A549 (cell line): ENCODE measurements around the gene MEAF6. TPM values are rescaled to one million over a fixed set of nuclear protein-coding genes. Genes with fewer than 3 reads are reported as not detected.

Experiments used
- ATAC-seq, 2 experiments: fragments of 200-7000 bp in 1 of 2; fragments of >200 bp in 1 of 2; cut with Nextera tagmentation in 1 of 2; cut with Tn5 transposase in 1 of 2; 3 replicates each; pipeline versions ENCODE4 v1.8.0 to v1.9.1; 2018 to 2020; ENCODE audit warnings: mild to moderate bottlenecking in 1 of 2, moderate library complexity in 1 of 2
- CTCF ChIA-PET: fragments of 300-600 bp; sonication (Branson Sonifier 250); formaldehyde crosslinking; extraction: SDS; loops from one replicate; lab custom pipeline; 2021; ENCODE audit warnings: antibody characterized with exemption, inconsistent platforms; lab: Yijun Ruan, JAX
- POLR2A ChIA-PET: fragments of 350-600 bp; formaldehyde crosslinking; extraction: SDS; loops from one replicate; lab custom pipeline; 2021; ENCODE audit warnings: antibody characterized with exemption, inconsistent platforms; lab: Yijun Ruan, JAX
- DNase-seq, 2 experiments: peaks; one replicate each; pipeline versions ENCODE4 v3.0.0 to v3.0.0-alpha.2; 2011 to 2016; ENCODE audit warnings: low read depth in 1 of 2, low spot score in 1 of 2
- FAIRE-seq: peaks from 2 replicates; lab custom pipeline; 2011; peaks lifted over from hg19 to GRCh38; lab: Jason Lieb, UNC
- H3K27ac ChIP-seq, 2 experiments: fragments of >200 bp; sonication (Bioruptor Twin); formaldehyde crosslinking; 3 replicates each; pipeline ENCODE4 v1.5.1; 2016 to 2017
- H3K4me1 ChIP-seq: fragments of >200 bp; sonication (Bioruptor Twin); formaldehyde crosslinking; 3 replicates; pipeline ENCODE4 v1.6.1; 2016
- H3K4me2 ChIP-seq: fragments of >200 bp; sonication (Bioruptor Twin); formaldehyde crosslinking; 3 replicates; pipeline ENCODE4 v1.6.1; 2016
- H3K4me3 ChIP-seq: fragments of >200 bp; sonication (Bioruptor Twin); formaldehyde crosslinking; 3 replicates; pipeline ENCODE4 v1.5.1; 2016
- H3K9me3 ChIP-seq: fragments of >200 bp; sonication (Bioruptor Twin); formaldehyde crosslinking; 3 replicates; pipeline ENCODE4 v1.6.1; 2016
- CEBPB ChIP-seq, 2 experiments: fragments of >200 bp in 1 of 2; sonication (Bioruptor Twin) in 1 of 2; formaldehyde crosslinking in 1 of 2; IDR thresholded peaks; 2 replicates each; pipeline ENCODE4 v1.6.1; 2012 to 2016
- EHF ChIP-seq: fragments of 250-450 bp; sonication (Bioruptor Pico); IDR thresholded peaks from 2 replicates; pipeline ENCODE4 v1.5.0; 2020; ENCODE audit warnings: mild to moderate bottlenecking
- EP300 ChIP-seq, 2 experiments: fragments of >200 bp; sonication (Bioruptor Twin); formaldehyde crosslinking; IDR thresholded peaks; 2 replicates in 1 of 2; 3 replicates in 1 of 2; pipeline ENCODE4 v1.6.1; 2016 to 2017
- FOSB ChIP-seq: fragments of 250-450 bp; sonication (Bioruptor Pico); IDR thresholded peaks from 2 replicates; pipeline ENCODE4 v1.5.0; 2020; ENCODE audit warnings: mild to moderate bottlenecking, moderate library complexity
- FOSL2 ChIP-seq, 2 experiments: fragments of 450-650 bp in 1 of 2; fragments of >200 bp in 1 of 2; sonication (Bioruptor Twin) in 1 of 2; formaldehyde crosslinking; IDR thresholded peaks; 2 replicates each; pipeline versions ENCODE4 v1.5.0 to v1.6.1; 2016 to 2020; ENCODE audit warnings: mild to moderate bottlenecking in 1 of 2, moderate library complexity in 1 of 2
- FOXS1 ChIP-seq: fragments of 250-450 bp; sonication (Bioruptor Pico); IDR thresholded peaks from 2 replicates; pipeline ENCODE4 v1.5.0; 2020; ENCODE audit warnings: mild to moderate bottlenecking, moderate library complexity
- GATA3 ChIP-seq: IDR thresholded peaks from 2 replicates; pipeline ENCODE4 v1.6.1; 2012; ENCODE audit warnings: borderline replicate concordance
- HEYL ChIP-seq: fragments of 250-450 bp; sonication (Bioruptor Pico); IDR thresholded peaks from 2 replicates; pipeline ENCODE4 v1.8.0; 2021; ENCODE audit warnings: mild to moderate bottlenecking, moderate library complexity
- HOXB5 ChIP-seq: fragments of 250-450 bp; sonication (Bioruptor Pico); IDR thresholded peaks from 2 replicates; pipeline ENCODE4 v1.5.0; 2020; ENCODE audit warnings: mild to moderate bottlenecking, moderate library complexity
- JUN ChIP-seq, 2 experiments: fragments of >200 bp; sonication (Bioruptor Twin); formaldehyde crosslinking; IDR thresholded peaks; 2 replicates in 1 of 2; 3 replicates in 1 of 2; pipeline ENCODE4 v1.6.1; 2016 to 2017
- JUNB ChIP-seq: fragments of >200 bp; sonication (Bioruptor Twin); formaldehyde crosslinking; IDR thresholded peaks from 2 replicates; pipeline ENCODE4 v1.6.1; 2016
- KDM1A ChIP-seq: fragments of 200-600 bp; sonication (generic); IDR thresholded peaks from 2 replicates; pipeline ENCODE4 v1.6.1; 2016; ENCODE audit warnings: low read depth, mild to moderate bottlenecking
- KDM5A ChIP-seq: fragments of 200-600 bp; sonication (generic); IDR thresholded peaks from 2 replicates; pipeline ENCODE4 v1.6.1; 2016; ENCODE audit warnings: antibody characterized with exemption, mild to moderate bottlenecking
- MAFK ChIP-seq: fragments of 450-650 bp; IDR thresholded peaks from 2 replicates; pipeline ENCODE4 v1.6.1; 2014; ENCODE audit not compliant: partially characterized antibody
- MYC ChIP-seq: IDR thresholded peaks from 2 replicates; pipeline ENCODE4 v1.6.1; 2012; ENCODE audit warnings: mild to moderate bottlenecking, inconsistent platforms, low read length, improper control_type of control experiment, borderline replicate concordance
- NPAS2 ChIP-seq: fragments of 250-450 bp; sonication (Bioruptor Pico); IDR thresholded peaks from 2 replicates; pipeline ENCODE4 v1.8.0; 2022; ENCODE audit warnings: mild to moderate bottlenecking, moderate library complexity, borderline replicate concordance
- NR3C1 ChIP-seq: fragments of >200 bp; sonication (Bioruptor Twin); formaldehyde crosslinking; IDR thresholded peaks from 3 replicates; pipeline ENCODE4 v1.6.1; 2017
- PHF8 ChIP-seq: fragments of 200-600 bp; sonication (generic); IDR thresholded peaks from 2 replicates; pipeline ENCODE4 v1.6.1; 2016; ENCODE audit warnings: low read depth, mild to moderate bottlenecking, antibody characterized with exemption, moderate library complexity, borderline replicate concordance
- RARB ChIP-seq: fragments of 250-450 bp; sonication (Bioruptor Pico); IDR thresholded peaks from 2 replicates; pipeline ENCODE4 v1.8.0; 2021; ENCODE audit warnings: mild to moderate bottlenecking, moderate library complexity
- SREBF2 ChIP-seq: fragments of 450-650 bp; IDR thresholded peaks from 2 replicates; pipeline ENCODE4 v1.6.1; 2014; ENCODE audit warnings: mild to moderate bottlenecking, moderate library complexity
- TFCP2L1 ChIP-seq: fragments of 250-450 bp; sonication (Bioruptor Pico); IDR thresholded peaks from 2 replicates; pipeline ENCODE4 v1.5.0; 2021; ENCODE audit warnings: mild to moderate bottlenecking
- ZC3H11A ChIP-seq: fragments of 450-650 bp; IDR thresholded peaks from 2 replicates; pipeline ENCODE4 v1.6.1; 2014; ENCODE audit warnings: antibody characterized with exemption, mild to moderate bottlenecking
- ZNF302 ChIP-seq: fragments of 250-450 bp; sonication (Bioruptor Pico); IDR thresholded peaks from 2 replicates; pipeline ENCODE4 v1.9.0; 2021; ENCODE audit warnings: inconsistent platforms, mild to moderate bottlenecking, moderate library complexity
- WGBS: methylation state at CpG from one replicate; pipeline ENCODE4 v1.1.6; 2017; ENCODE audit errors: missing lambda C conversion rate; 5-methylcytosine and 5-hydroxymethylcytosine counted together
- polyA plus RNA-seq, 4 experiments: library from polyadenylated mRNA; depleted of rRNA in 3 of 4; stranded (reverse); fragments of >200 nt; fragmentation: RNase III in 1 of 4; extraction: RNeasy Plus Mini Kit Qiagen cat#74134 plus additional on column Dnase treatment in 1 of 4; gene quantifications; 2 replicates in 3 of 4; 3 replicates in 1 of 4; pipeline ENCODE4 v1.2.3, GENCODE V29; 2011 to 2017
- TF ChIP-seq, protein P1 (sequence below): fragments of 250-450 bp; sonication (Bioruptor Pico); IDR thresholded peaks from 2 replicates; pipeline ENCODE4 v1.5.0; 2020; ENCODE audit warnings: low read depth, mild to moderate bottlenecking, moderate library complexity
- TF ChIP-seq, protein P2 (sequence below): fragments of >200 bp; sonication (Bioruptor Twin); formaldehyde crosslinking; IDR thresholded peaks from 3 replicates; pipeline ENCODE4 v1.5.1; 2016
- TF ChIP-seq, protein P3 (sequence below): IDR thresholded peaks from 2 replicates; pipeline ENCODE4 v1.6.1; 2012; ENCODE audit warnings: low read depth, borderline replicate concordance

Gene MEAF6
- polyA plus RNA-seq, 2 of the 4 experiments (the other 2 are of a cell fraction), result 39.4 to 45.4 TPM

DNA sequence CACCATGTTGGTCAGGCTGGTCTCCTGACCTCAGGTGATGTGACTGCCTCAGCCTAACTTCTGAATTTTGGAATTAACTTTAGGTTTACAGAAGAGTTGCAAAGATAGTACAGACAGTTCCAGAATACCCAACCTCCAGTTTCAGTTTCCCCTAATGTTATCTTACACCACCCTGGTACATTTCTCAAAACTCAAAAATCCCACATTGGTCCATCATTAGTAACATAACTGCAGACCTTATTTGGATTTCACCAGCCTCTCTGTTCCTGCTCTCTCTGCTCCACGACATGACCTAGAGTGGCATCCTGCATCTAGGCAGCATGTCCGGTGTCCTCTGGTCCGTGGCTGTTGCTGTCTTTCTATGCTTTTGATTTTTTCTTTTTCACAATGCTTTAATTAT is 45.2 kb downstream of the MEAF6 start:
- 80% methylated on average over 3 of the region's 3 CpGs for WGBS
- FAIRE-seq, result no peak
- peaks cover 68% of the 10 kb centered on the region for H3K4me1 ChIP-seq
- H3K27ac ChIP-seq, result peak overlapping the region; percentile 88 to 100
- no peak for DNase-seq
- H3K4me2 ChIP-seq, result 0 out of 3 replicates have a peak overlapping the region, but pooled peaks have one; percentile 81
- TF ChIP-seq NPAS2 (no peak), EHF (CRISPR knock-in tag) (no peak), CEBPB (IDR thresholded peaks at IDR 0.05) (no peak), ZC3H11A (no peak), GATA3 (no peak), PHF8 (no peak), NR3C1 (no peak)
- no peak overlapping the region for H3K4me3 ChIP-seq
- H3K9me3 ChIP-seq, result no peaks in the 10 kb centered on the region
- ATAC-seq, result no peak
- ChIA-PET POLR2A (no interaction called here), CTCF (interaction anchor here (17.9 kb wide), 1 partner anchor 15 kb away, joined by 209 read pairs; no protein-coding TSS in a partner anchor)

DNA sequence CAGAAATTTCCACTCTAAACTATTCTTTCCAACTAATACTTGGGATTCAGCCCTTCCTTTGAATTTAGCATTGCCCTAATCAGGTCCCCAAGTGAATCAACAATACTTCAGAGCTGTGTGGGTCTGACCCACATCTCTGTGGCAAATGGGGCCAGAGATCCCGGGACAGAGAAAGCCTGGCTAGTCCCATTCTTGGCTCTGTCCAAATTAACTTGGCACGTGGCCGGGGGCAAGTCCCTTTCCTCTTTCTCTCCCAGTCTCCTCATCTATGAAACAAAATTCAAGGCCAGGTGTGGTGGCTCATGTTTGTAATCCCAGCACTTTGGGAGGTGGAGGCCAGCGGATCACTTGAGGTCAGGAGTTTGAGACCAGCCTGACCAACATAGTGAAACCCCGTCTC is 46.5 kb downstream of the MEAF6 start:
- Histone ChIP-seq H3K4me1 (peaks cover 76% of the 10 kb centered on the region), H3K27ac (peak overlapping the region; percentile 28 to 51; a peak in 4 of 6 replicates), H3K4me3 (no peak overlapping the region), H3K9me3 (no peaks in the 10 kb centered on the region), H3K4me2 (no peak overlapping the region)
- POLR2A ChIA-PET, result no interaction called here
- TF ChIP-seq NR3C1 (no peak), KDM1A (no peak), FOSL2 (IDR thresholded peaks at IDR 0.05) (no peak), FOSL2 (CRISPR knock-in tag; IDR thresholded peaks at IDR 0.05) (no peak), JUNB (no peak), ZC3H11A (no peak)
- CTCF ChIA-PET, result interaction anchor here (1.0 to 17.9 kb wide), 3 partner anchors 13 to 34 kb away, joined by 3 to 209 read pairs (median 11); no protein-coding TSS in a partner anchor
- no peak for DNase-seq
- WGBS, result 90% methylated on average over 2 of the region's 5 CpGs
- no peak for FAIRE-seq
- ATAC-seq, result no peak

DNA sequence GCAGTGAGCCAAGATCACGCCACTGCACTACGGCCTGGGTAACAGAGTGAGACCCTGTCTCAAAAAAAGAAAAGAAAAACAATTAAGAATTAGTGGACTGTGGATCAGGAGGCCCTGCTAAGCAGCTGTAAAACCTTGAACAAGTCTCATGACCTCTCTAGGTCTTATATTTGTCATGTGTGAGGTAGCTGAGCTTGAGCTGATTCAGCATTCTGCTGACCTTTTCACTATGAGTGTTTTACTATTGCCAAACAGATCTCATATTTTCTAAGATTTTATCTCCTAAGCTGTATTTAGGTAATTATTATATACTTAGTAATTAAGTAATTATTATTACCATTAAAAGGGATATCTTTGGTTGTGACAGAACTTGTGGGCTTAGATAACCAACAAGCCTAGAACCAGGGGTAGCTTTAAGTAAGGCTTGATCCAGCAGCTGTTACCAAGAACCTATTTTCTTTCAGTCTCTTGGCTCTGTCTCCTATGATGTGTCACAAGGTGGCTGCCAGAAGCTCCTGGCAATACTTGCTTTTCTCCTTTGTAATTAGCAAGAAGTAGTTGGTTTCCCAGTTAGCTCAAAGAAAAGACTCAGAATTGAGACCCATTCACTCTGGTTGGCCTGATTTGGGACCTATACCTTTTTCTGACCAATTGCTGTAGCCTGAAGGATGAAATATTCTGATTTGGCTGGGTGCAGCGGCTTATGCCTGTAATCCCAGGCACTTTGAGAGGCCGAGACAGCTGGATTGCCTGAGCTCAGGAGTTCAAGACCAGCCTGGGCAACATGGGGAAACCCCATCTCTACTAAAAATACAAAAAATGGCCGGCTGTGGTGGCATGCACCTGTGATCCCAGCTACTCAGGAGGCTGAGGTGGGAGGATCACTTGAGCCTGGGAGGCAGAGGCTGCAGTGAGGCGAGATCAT is 48.7 kb downstream of the MEAF6 start:
- peak overlapping the region; percentile 50 to 57; a peak in 5 of 6 replicates for H3K27ac ChIP-seq
- POLR2A ChIA-PET, result interaction anchor here (0.7 to 1.1 kb wide), 2 partner anchors 11 to 70 kb away, joined by 3 read pairs; no protein-coding TSS in a partner anchor
- ATAC-seq, result no peak
- TF ChIP-seq MAFK, result peak; percentile 69
- no peak for TF ChIP-seq FOXS1 (CRISPR knock-in tag)
- TF ChIP-seq, all 56 proteins: peak for 1
- Histone ChIP-seq H3K4me2 (peak overlapping the region; percentile 31; the same call in 2 of the 3 replicates), H3K9me3 (no peaks in the 10 kb centered on the region), H3K4me1 (peaks cover 75% of the 10 kb centered on the region), H3K4me3 (no peak overlapping the region)
- CTCF ChIA-PET, result interaction anchor here (0.6 to 17.9 kb wide), 6 partner anchors 9 to 158 kb away, joined by 3 to 209 read pairs (median 4); partner anchors contain the start of gene ZC3H12A
- FAIRE-seq (no peak), DNase-seq (no peak)
- 79% methylated on average over 6 of the region's 6 CpGs for WGBS

DNA sequence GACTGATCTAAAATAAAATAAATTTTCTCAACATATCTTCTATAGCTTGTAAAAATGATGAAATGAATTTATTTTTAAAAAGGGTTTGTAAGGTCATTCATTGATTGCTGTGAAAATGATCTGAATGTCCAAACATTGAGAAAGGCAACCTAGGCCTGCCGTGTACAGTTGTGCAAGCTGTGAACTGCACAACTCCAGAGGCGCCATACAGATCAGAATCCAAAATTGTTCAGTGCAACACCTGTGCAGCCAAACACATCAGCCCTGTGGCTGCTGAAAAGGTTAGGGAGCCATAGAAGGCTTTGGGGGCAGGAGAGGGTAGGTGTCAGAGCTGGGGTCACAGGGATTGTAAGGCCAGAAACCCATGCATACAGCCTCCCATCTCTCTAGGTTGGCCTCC is 50.1 kb downstream of the MEAF6 start:
- CTCF ChIA-PET, result interaction anchor here (1.1 to 17.9 kb wide), 4 partner anchors 10 to 219 kb away, joined by 3 to 209 read pairs (median 106); no protein-coding TSS in a partner anchor
- 29% methylated on average over 2 of the region's 2 CpGs for WGBS
- Histone ChIP-seq H3K4me2 (no peak overlapping the region), H3K4me1 (peaks cover 62% of the 10 kb centered on the region), H3K27ac (peak overlapping the region; percentile 50 to 57), H3K9me3 (no peaks in the 10 kb centered on the region), H3K4me3 (no peak overlapping the region)
- no peak for DNase-seq
- ATAC-seq, result no peak
- no peak for FAIRE-seq
- POLR2A ChIA-PET, result no interaction called here
- TF ChIP-seq ZC3H11A (no peak), RARB (CRISPR knock-in tag) (no peak), KDM1A (no peak), ZNF302 (no peak), FOSB (CRISPR knock-in tag) (no peak), EP300 (IDR thresholded peaks at IDR 0.05) (no peak), KDM5A (no peak), SREBF2 (no peak), TFCP2L1 (no peak), NR3C1 (no peak), JUNB (no peak), JUN (IDR thresholded peaks at IDR 0.05) (no peak), PHF8 (no peak), MYC (no peak), FOXS1 (CRISPR knock-in tag) (no peak), HOXB5 (no peak), HEYL (CRISPR knock-in tag) (no peak)
- TF ChIP-seq, protein P1, sequence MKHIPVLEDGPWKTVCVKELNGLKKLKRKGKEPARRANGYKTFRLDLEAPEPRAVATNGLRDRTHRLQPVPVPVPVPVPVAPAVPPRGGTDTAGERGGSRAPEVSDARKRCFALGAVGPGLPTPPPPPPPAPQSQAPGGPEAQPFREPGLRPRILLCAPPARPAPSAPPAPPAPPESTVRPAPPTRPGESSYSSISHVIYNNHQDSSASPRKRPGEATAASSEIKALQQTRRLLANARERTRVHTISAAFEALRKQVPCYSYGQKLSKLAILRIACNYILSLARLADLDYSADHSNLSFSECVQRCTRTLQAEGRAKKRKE (CRISPR knock-in tag), result no peak
- TF ChIP-seq, protein P2, sequence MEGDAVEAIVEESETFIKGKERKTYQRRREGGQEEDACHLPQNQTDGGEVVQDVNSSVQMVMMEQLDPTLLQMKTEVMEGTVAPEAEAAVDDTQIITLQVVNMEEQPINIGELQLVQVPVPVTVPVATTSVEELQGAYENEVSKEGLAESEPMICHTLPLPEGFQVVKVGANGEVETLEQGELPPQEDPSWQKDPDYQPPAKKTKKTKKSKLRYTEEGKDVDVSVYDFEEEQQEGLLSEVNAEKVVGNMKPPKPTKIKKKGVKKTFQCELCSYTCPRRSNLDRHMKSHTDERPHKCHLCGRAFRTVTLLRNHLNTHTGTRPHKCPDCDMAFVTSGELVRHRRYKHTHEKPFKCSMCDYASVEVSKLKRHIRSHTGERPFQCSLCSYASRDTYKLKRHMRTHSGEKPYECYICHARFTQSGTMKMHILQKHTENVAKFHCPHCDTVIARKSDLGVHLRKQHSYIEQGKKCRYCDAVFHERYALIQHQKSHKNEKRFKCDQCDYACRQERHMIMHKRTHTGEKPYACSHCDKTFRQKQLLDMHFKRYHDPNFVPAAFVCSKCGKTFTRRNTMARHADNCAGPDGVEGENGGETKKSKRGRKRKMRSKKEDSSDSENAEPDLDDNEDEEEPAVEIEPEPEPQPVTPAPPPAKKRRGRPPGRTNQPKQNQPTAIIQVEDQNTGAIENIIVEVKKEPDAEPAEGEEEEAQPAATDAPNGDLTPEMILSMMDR, result no peak
- TF ChIP-seq, protein P3, sequence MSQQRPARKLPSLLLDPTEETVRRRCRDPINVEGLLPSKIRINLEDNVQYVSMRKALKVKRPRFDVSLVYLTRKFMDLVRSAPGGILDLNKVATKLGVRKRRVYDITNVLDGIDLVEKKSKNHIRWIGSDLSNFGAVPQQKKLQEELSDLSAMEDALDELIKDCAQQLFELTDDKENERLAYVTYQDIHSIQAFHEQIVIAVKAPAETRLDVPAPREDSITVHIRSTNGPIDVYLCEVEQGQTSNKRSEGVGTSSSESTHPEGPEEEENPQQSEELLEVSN, result no peak
- TF ChIP-seq, all 56 proteins: peak for 0
